ENCODE data around the gene ATP8B4. TPM values are rescaled to one million over a fixed set of nuclear protein-coding genes. Genes with fewer than 3 reads are reported as not detected.

ATP8B4 gene
- polyA plus RNA-seq, 1 experiment: 1.0 TPM

DNA sequence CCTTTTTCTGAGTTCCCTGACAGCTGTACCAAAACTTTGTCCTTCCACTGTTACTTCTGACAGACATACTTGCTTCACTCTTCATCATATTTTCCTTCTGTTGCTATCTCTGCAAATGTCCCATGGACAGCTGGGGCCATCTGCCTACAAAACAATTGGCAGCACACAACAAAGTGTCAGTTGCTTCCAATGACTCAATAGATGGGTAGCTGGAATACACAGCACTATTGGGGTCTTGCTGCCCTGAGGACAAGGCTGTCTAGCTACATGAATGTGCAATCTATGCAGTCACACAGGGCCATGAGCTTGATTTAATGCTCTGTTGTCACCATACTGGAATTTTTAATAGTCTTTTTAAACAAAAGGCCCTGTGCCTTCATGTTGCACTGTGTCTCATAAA is 305.4 kb downstream of the ATP8B4 start:
- TF ChIP-seq CTCF (IDR thresholded peaks at IDR 0.05; ENCODE audit: low read depth, low read length): no peak
- no peaks in the 10 kb centered on the region for H3K27me3 ChIP-seq (ENCODE audit: control insufficient read depth, insufficient read depth, low read length)
- CTCF ChIA-PET: no interaction called here
- POLR2A ChIA-PET: no interaction called here
- no peak for DNase-seq (ENCODE audit: low read depth, low spot score)
- H3K27ac ChIP-seq (ENCODE audit: low read depth, low read length): no peak overlapping the region
- no peaks in the 10 kb centered on the region for H3K9me3 ChIP-seq (ENCODE audit: control insufficient read depth, insufficient read depth, low read length)
- no peak overlapping the region for H3K4me3 ChIP-seq (ENCODE audit: low read depth, low read length)

- Histone ChIP-seq H3K4me3 (ENCODE audit: low read depth, low read length) (no peak overlapping the region), H3K27ac (ENCODE audit: low read depth, low read length) (no peak overlapping the region), H3K9me3 (ENCODE audit: control insufficient read depth, insufficient read depth, low read length) (no peaks in the 10 kb centered on the region), H3K27me3 (ENCODE audit: control insufficient read depth, insufficient read depth, low read length) (no peaks in the 10 kb centered on the region)
- ChIA-PET POLR2A (no interaction called here), CTCF (no interaction called here)
- TF ChIP-seq CTCF (IDR thresholded peaks at IDR 0.05; ENCODE audit: low read depth, low read length): no peak
- DNase-seq (ENCODE audit: low read depth, low spot score): no peak
Measured at GRCh38 chr15:49810720-49811119, 308.3 kb downstream of the ATP8B4 start.

DNA sequence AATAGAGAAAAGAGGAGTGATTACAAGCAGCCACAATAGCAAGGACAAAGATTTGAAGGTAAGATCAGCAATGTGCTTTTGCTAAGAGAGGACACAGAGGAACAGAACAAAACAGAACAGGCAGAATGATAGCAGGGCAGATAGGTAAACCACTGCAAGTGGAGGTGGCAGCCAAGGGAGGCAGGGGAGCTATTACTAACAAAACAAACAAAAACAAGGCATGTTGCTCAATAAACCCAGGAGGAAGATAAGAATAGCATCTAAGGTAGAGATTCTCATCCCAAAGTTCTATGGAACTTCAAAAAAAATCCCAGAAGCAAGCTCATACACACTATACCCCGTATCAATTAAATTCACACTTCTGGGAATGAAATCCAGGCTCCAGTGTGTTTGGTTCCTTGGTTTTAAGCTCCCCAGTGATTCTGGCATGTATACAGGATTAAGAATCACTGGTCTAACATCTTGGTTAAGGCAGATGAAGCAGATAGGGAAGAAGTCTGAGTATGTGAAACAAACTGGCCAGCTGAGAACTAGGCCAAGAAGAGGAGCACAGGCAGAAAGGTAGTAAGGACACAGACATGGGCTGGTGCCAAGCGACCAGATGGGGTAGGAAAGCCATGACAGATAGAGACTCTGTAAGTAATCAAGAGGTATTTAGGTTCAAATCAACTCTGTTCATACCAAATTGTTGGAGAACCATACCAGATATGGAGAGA is 309.0 kb downstream of the ATP8B4 start:
- TF ChIP-seq CTCF (IDR thresholded peaks at IDR 0.05; ENCODE audit: low read depth, low read length): no peak
- ChIA-PET POLR2A (no interaction called here), CTCF (no interaction called here)
- DNase-seq (ENCODE audit: low read depth, low spot score): no peak
- Histone ChIP-seq H3K27me3 (ENCODE audit: control insufficient read depth, insufficient read depth, low read length) (no peaks in the 10 kb centered on the region), H3K4me3 (ENCODE audit: low read depth, low read length) (no peak overlapping the region), H3K9me3 (ENCODE audit: control insufficient read depth, insufficient read depth, low read length) (no peaks in the 10 kb centered on the region), H3K27ac (ENCODE audit: low read depth, low read length) (no peak overlapping the region)

DNA sequence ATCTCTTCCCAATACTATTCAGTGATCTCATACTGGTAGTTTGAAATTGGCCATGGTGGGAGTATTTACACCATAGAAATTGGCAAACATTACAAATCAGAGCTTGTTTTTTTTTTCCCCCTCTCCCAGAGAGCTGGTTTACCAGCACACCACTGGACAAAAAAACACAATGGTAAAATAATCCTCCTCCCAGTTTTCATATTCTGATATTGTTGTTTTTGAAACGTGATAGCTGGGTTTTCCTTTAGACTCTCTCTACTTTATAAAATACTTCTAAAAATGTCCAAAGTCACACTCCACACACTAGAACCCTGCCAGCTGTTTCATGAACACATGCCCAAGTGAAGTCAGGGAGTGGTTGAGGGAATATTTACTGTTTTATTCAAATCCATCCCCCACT is 310.7 kb downstream of the ATP8B4 start:
- DNase-seq (ENCODE audit: low read depth, low spot score): no peak
- ChIA-PET CTCF (no interaction called here), POLR2A (no interaction called here)
- Histone ChIP-seq H3K27me3 (ENCODE audit: control insufficient read depth, insufficient read depth, low read length) (no peaks in the 10 kb centered on the region), H3K4me3 (ENCODE audit: low read depth, low read length) (no peak overlapping the region), H3K9me3 (ENCODE audit: control insufficient read depth, insufficient read depth, low read length) (no peaks in the 10 kb centered on the region), H3K27ac (ENCODE audit: low read depth, low read length) (no peak overlapping the region)
- no peak for TF ChIP-seq CTCF (IDR thresholded peaks at IDR 0.05; ENCODE audit: low read depth, low read length)

Small RNA genes lying within 50 kb of the gene (small RNA-seq; reads per million reads assigned to genes)
- gene RNA5SP394 (ENCODE audit: insufficient read length, low read depth): not detected

Other genes starting within 250 kb of the ATP8B4 start
- gene SLC27A2, start 63.0 kb upstream of the ATP8B4 start, polyA plus RNA-seq (2011; rRNA removed): 0.11 TPM in 1 of 2 replicates, not detected in the other
- gene HDC, start 146.5 kb upstream of the ATP8B4 start, polyA plus RNA-seq (2011; rRNA removed): not detected in 2 replicates
- gene GABPB1, start 236.0 kb upstream of the ATP8B4 start, polyA plus RNA-seq (2011; rRNA removed): 24.8 and 29.9 TPM in 2 replicates